GM19035 (cell line): Measurements from ENCODE around the gene ERVH48-1.
A peak's percentile ranks its signal among the peaks of the same experiment; 100 is the strongest.
"Not testable (repeated sequence)": the region's sequence is repeated elsewhere in the genome, so short reads cannot be mapped to it uniquely, and the experiment has no call there.

ENCODE experiments used
- ATAC-seq: cut with Tn5 transposase; IDR thresholded peaks from one replicate; pipeline ENCODE4 v1.9.1; 2021; ENCODE audit not compliant: unreplicated experiment

Gene ERVH48-1

DNA sequence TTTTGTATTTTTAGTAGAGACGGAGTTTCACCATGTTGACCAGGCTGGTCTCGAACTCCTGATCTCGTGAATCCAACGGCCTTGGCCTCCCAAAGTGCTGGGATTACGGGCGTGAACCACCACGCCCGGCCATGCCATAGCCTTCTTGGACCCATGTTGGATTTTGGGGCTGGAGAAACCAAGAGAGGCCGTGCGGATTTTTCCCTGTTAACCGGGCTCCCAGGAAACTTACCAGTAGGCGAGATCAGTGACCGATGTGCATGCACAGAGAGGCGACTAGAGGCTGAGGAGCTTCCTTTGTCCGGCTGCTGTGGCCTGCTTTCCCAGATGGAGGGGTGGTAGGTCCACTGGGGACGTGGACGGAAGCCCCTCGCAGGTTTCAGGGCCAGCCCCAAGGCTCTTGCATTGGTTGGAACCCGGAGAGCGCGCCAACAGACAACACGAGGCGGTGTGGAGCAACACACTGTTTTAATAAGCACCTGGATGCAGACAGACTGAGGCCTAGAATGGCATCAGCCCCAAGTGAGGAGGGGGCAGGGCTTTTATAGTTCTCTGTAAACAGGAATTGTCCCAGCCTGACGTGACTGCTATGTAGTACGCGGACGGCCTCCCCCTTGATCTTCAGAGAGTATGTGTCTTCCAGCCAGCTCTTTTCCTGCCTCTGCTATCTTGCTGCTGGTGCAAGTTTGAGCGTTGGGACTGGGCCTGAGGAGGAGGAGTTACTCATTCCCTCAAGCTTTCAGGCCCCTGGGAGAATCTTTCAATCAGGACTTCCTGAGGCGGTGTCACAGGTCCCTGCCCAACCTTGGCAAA lies at the start of gene ERVH48-1:
ERVH48-1 (minus strand) TSS at position 517 of the 813 bp plus-strand sequence. CDS start 6,624 bp downstream, outside the sequence.
- no peak for ATAC-seq

- peak; percentile 84 for ATAC-seq
Observed at GRCh38 chr21:42973991-42974831, 48.8 kb upstream of the ERVH48-1 start, which contains the start of gene PKNOX1. PKNOX1 (plus strand) TSS chr21:42974562; CDS start chr21:43004382, 29,820 bp downstream.

DNA sequence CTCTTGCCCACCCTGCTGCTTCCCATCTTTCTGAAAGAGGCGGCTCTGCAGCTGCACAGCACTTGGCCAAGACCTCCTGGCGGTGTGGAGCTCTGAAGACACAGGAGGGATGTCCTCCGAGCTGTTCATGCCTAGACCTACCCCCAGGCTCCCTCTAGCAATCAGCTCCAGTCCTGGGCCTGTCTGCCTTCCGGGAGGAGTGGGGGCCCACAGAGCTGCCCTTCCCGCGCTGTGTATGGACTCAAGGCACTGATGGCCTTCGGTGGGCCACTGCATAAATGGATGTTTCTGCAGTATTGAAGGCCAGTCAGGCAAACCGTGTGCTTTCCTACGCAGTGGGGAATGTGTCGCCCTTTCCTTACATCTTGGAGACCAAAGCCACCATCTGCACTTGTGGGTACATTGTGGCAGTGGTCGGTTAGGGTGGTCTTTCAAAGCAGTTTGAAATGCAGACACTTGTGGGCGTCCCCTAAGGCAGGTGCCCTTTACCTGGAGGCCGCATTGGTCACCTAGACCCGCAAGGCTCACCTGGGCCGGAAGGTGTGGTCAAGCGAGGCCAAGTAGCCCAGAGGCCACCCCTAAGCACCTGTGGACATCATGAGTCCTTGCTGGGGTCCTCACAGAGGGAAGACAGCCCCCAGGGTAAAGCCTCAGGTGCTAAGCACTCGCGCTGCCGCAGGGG lies 48.0 kb upstream of the ERVH48-1 start:
- ATAC-seq: no peak

- no peak for ATAC-seq
Observed at GRCh38 chr21:42971897-42972275, 46.5 kb upstream of the ERVH48-1 start.

DNA sequence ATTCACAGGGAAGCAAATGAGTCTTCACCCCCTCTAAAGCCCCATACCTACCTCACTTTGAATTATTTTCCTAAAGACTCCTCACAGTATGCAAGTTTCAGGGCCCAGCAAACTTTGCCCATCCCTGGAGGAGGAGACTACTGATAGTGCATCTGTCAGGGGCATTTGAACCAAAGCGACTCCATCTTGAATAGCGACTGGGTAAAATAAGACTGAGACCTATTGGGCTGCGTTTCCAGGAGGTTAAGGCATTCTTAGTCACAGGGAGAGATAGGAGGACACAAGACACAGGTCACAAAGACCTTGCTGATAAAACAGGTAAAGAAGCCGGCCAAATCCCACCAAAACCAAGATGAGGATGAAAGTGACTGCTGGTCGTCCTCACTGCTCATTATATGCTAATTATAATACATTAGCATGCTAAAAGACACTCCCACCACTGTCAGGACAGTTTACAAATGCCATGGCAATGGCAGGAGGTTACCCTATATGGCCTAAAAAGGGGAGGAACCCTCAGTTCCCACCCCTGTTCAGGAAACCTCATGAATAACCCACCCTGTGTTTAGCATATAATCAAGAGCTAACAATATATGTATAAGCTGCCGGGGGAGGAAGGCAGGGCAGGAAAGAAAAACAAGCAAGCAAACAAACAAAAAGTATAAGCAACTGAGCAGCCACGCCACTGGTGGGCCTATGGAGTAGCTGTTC lies 45.7 kb upstream of the ERVH48-1 start:
- no peak for ATAC-seq

DNA sequence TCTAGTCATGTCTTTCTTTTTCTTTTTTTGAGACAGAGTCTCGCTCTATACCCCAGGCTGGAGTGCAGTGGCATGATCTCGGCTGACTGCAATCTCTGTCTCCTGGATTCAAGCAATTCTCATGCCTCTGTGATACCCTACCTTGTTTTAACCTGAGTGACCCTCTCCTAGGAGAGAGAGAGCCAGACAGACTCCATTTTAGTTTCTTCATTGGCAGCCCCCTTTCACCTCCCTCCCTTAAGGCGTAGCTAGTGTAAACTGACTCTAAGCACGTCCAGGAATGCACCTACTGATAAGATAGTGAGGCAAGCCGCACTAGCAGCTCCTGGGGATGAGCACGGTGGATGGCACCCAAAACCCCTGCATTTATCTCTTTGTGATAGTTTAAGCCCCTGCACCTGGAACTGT lies 43.8 kb upstream of the ERVH48-1 start:
- no peak for ATAC-seq

GRCh38 chr21:42967616-42968015 lies 42.2 kb upstream of the ERVH48-1 start:
- not testable (repeated sequence) for ATAC-seq

- no peak for ATAC-seq
Observed at GRCh38 chr21:42965211-42965560, 39.8 kb upstream of the ERVH48-1 start.

DNA sequence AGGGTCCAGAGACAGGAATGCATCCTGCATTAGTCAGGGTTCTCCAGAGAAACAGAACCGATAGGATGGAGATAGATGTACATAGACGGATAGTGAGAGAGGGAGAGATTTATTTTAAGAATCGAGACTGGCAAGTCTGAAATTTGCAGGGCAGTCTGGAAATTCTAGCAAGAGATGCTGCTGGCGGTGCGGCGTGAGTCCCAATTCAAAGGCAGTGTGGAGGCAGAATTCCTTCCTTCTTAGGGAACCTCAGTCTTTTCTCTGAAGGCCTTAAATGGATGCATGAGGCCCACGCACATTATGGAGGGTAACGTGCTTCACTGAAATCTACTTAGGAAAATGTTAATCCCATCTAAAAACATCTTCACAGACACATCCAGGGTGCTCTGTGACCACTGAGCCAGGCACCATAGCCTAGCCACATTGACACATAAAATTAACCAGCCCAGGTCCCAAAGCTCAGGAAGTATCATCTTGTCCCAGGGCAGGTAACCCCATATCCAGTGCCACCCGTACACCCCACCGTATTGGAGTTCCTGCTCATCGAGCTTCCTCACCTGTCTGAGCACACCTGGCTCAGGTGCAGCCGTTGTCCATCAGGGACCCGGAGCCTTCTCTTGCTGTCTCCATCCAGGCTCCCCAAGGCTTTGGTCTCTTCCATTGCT lies 39.2 kb upstream of the ERVH48-1 start:
- ATAC-seq: no peak

DNA sequence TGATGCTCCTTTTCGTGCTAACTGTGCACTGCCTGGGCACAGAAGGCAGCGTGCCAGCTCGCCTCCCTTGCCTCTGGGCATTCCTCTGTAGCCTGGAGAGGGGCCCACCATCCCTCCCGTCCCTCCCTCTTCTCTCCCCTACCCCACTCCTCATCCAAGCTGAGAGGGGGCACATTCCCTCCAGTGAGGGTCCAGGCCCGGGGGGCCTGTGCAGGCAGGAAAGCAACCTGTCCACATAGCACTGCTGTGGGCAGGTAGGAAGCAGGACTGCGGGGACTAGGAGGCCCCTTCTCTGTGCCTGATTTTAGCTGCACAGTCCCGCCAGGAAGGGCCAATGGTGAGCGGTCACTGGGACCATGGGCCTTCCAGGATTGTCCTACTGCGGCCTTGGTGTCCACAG lies 38.7 kb upstream of the ERVH48-1 start:
- no peak for ATAC-seq

- no peak for ATAC-seq
Observed at GRCh38 chr21:42962380-42963007, 37.1 kb upstream of the ERVH48-1 start.

DNA sequence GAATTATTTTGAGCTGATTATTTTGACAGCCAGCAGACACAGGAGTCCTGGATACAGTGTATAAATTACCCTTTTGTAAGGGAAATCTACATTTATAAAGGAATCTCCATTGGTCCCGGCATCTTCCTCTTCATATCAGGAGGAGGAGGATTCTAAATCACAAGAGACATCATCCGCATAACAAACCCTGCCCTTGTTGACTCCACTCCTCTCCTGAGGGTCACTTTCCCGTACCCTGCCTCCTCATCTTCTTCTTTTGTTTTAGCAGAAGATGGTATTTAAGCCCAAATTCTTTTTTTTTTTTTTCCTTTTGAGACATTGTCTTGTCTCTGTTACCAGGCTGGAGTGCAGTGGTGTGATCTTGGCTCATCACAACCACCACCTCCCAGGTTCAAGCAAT lies 34.3 kb upstream of the ERVH48-1 start:
- no peak for ATAC-seq

DNA sequence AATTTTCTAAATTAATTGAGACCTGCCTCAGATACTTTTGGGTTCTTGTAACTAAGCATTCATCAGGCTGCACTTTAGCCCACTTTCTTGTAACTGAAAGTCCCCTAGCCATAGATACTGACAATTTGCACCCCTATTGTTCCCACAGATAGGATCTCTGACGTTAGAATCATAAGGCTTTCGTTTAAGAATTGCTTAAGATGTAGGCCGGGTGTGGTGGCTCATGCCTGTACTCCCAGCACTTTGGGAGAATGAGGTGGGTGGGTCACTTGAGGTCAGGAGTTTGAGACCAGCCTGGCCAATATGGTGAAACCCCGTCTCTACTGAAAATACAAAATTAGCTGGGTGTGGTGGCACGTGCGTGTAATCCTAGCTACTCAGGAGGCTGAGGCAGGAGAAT lies 32.7 kb upstream of the ERVH48-1 start:
- ATAC-seq: not testable (repeated sequence)

DNA sequence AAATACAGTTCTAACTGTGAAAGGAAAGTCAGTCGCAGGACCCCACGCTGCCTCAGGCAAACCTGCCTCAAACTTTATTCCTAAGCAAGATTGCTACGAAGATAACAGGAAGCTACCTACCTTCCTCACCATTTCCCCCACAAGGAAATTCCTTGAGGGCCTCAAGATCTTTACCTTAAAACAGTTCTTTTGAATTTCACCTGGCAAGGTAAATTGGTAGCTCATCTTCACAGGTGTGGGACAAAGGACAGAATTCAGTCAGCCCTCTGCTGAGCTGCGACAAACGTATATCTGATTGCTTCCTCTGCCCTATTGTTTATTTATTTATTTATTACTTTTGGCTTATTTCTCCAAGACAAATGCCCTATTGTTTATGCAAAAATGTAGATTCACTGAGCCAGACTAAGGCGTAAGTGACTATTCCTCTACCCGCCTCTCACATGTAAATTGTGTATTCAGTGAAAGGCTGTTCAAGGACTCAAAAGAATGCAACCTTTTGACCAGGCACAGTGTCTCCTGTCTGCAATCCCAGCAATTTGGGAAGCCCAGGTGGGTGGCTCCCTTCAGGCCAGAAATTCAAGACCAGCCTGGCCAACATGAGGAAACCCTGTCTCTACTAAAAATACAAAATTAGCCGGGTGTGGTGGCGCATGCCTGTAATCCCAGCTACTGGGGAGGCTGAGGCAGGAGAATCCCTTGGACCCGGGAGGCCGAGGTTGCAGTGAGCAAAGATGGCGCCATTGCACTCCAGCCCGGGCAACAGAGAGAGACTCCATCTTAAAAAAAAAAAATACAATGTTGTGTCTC lies 31.6 kb upstream of the ERVH48-1 start:
- no peak for ATAC-seq

- not testable (repeated sequence) for ATAC-seq
Observed at GRCh38 chr21:42951193-42951592, 25.8 kb upstream of the ERVH48-1 start.

GRCh38 chr21:42949094-42949755 lies 23.8 kb upstream of the ERVH48-1 start:
- ATAC-seq: not testable (repeated sequence)

DNA sequence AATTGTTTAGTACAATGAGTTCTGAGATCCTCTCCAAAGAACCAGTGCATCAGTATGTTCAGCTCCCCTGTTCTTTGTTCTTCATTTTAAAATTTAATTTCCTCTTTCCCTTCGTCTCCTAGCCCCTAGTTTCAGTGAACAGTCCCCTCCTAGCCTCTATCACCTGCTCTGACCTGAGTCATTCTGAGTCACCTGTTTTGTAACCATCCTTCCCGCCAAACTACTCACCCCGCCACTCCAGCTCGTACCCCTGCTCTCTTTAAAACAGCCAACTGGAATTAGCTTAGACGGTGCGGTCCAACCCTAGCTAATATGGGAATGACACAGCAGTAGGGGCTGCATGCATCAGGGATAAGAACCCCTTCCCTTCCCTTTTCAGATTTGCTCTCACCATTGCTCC lies 16.8 kb upstream of the ERVH48-1 start:
- no peak for ATAC-seq

GRCh38 chr21:42941696-42942085 lies 16.3 kb upstream of the ERVH48-1 start:
- no peak for ATAC-seq
